ENCODE measurements around the gene NIPA2.

NIPA2 gene

DNA sequence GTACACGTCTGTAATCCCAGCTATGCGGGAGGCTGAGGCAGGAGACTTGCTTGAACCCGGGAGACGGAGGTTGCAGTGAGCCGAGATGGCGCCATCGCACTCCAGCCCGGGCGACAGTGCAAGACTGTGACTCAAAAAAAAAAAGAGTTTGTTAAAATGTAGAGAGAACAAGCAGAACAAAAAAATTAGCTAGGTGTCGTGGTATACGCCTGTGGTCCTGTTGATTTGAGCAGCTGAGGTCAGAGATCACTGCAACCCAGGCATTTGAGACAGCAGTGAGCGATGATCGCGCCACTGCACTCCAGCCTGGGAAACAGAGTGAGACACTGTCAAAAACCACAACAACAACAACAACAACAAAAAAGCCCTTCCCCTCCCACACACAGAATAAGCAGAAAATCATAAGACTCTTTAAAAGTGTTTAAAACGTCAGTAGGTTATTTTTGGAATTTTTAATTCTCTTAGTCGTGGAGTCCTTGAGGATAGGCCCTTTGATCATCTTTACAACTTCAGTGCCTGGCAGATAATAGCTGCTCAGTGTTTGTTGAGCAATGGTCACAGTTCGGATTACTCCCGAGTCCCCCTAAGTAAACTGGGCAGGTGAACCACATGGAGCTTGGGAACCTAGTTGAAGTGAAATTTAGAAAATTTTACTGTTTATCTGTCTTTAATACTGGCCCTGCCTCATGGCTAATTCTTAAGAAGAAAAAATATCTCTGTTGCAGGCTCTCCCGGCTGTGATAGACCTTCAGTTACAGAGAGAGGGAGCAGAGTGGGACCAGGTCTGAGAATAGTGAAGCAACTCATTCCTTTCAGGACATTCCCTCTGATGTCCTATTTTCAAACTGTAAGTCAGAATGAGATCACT lies 6.2 kb downstream of the NIPA2 start:
- no peak for DNase-seq

DNA sequence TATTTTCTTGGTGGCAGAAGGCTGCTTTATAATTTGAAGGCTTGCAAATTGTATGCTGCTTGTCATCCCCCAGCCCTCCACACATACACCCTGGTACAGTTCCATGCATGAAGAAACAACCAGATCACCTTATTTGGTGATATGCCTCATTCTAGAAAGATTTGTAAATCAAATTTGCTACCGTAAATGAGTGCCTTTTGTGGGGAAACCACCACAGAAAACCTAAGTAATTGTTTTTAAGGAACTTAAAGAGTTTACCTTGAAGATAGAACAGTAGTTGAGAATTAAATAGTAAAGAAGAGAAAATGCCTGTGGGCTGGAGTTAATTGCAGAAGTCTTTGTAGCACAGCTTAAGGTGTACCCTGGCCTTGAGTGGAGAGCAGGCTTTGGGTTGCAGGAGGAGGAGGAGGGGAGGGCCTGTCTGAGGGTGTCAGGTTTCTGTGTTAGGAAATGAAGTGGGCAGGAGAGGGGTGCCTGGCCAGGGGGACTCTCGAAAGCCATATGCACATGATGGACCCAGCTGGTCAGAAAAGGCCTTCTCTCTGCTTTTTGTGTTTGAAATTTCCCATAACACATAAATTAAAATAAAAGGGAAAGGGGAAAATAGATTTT lies 6.9 kb downstream of the NIPA2 start:
- no peak for DNase-seq

DNA sequence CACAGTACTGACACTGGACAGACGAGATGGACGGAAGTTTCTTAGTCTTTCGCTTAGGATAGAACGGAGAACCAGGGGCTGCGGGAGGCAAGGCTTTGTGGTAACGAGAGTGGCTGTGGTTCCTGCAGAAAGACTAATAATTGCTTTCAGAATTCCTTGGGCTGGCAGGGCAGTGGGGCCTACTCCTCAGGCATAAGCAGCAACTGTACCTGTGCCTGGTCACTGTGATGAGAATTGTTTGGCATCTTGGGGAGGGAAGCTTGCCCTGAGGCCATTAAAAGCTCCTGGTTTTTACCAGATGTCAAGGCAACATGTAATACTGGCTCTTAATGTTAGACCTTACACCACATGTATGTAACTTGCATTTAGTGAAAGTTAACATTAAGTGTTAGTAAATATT lies 7.6 kb downstream of the NIPA2 start:
- DNase-seq: no peak

DNA sequence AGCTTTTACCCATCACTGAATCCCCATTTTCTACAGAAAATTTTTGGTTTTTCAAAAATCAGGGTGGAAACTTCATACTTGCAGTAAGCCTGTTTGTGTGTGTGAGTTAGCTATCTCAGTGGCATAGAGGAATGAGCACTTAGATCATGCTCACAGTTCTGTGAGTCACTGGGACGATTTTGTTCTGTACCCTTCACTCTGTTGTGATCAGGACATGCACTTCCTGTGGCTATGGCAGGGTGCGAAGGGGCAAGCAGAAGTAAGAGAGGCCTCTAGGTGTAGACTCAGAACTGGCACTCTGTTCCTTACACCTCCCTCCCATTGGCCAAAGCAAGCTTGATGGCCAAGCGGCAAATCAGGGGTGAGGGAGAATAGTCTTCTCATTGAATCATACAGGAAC lies 11.6 kb downstream of the NIPA2 start:
- DNase-seq: no peak

DNA sequence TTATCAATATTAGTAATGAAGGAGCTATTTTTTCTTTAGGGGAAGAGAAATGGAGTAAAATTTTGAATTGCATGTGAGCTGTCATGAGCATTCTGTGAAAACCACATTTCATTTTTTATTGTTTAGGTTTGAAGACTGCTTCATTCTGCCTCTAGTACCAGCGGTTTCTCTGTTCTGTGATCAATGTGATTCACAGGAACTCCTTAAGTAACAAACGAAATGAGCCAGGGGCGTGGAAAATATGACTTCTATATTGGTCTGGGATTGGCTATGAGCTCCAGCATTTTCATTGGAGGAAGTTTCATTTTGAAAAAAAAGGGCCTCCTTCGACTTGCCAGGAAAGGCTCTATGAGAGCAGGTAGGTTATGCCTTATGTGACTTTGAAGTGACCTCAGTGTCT lies 13.0 kb downstream of the NIPA2 start:
- DNase-seq: no peak

DNA sequence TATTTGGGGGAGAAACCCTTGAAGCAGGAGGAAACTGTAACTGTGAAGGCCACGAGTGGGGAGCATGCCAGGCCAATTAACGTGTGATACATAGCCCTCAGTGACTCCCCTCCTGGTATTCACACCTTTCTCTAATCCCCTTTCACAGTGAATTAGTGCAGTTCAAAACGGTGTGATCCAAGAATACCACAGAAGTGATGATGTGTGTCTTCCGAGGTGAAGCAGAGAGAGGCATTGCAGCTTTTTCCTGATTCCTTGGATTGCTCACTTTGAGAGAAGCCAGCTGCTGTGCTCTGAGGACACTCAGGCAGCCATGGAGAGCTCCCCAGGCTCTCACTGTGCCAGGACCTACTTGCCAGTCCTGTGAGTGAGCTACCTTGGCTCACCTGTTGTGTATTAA lies 17.3 kb downstream of the NIPA2 start:
- DNase-seq: no peak

DNA sequence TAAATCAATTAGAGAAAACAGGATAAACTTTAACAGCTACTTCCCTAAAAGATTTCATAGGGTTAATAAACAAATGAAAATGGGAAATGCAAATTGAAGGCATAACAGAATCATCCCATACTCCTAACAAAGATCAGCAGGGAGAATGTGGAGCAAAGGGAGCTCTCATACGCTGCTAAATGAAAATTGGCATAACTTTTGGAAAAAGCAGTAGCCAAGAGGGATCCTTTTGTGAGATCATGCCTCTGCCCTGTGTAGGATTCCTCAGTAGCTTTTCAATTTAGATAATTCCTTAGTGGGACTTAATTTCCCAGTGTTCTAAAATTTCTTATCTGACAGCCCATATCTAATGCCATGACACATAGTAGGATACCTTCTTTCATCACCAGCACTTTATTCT lies 18.2 kb downstream of the NIPA2 start:
- no peak for DNase-seq

DNA sequence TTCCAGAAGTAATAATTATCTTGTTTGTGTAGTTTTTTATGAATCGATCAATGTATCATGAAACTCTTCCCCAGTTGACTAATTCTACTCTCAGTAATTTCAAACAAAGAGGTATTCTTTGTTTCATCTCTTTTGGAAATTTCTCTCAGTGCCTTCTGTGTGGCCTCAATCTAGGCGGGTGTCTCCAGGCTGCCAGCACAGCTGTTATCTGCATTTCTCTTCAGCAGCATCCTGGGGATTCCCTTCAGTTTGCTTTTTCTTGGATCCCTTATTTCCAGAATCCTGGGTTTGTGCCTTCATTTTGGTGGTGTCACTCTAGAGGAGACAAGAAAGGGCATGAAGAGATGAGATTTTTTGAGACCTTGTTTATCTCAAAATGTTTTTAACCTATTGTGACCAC lies 22.7 kb downstream of the NIPA2 start:
- no peak for DNase-seq

DNA sequence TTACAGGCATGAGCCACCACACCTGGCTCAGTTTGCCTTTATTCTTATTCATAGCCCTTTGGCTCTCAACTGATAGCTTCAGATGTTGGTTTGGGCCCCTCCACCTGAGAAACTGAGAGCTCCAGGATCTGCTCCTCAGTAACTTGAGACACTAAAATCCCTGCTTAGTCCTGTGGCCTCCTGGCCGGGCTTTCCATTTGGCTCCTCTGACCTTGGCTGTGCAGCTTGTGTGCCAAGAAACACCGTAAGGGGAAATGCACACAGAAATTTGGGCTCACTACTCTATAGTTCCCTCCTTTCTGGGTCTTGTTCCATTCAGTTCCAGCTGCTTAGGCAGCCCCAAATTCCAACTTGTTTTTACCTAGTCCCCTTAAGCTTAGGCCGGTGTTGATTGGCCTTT lies 24.9 kb downstream of the NIPA2 start:
- DNase-seq: no peak

DNA sequence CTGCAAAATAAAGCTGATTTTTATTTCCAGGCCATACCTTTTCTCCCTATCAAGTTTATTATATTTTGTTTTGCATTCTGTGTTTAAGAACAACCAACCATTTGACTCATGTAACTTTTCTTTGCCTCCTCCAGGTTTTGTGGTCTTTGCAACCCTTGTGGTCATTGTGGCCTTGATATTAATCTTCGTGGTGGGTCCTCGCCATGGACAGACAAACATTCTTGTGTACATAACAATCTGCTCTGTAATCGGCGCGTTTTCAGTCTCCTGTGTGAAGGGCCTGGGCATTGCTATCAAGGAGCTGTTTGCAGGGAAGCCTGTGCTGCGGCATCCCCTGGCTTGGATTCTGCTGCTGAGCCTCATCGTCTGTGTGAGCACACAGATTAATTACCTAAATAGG lies 27.6 kb downstream of the NIPA2 start:
- DNase-seq: no peak

DNA sequence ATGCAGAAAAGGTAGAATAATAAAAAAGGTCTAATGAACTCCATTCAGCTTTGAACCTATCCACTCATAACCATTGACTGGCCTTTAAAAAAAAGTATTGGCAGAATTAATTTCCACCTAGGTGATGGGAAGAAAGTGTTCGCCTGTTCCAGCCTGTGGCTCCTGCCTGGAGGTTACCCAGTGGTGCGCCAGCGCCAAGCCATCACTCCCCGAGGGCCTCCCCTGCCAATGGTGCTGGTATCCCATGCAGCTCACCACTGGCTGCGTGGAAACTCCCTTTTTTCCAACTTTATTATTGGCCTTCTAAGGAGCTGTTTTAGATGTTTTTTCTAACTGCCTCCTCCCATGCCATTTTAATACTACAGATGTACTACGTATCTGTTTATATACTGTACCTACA lies 29.4 kb downstream of the NIPA2 start:
- DNase-seq: no peak

DNA sequence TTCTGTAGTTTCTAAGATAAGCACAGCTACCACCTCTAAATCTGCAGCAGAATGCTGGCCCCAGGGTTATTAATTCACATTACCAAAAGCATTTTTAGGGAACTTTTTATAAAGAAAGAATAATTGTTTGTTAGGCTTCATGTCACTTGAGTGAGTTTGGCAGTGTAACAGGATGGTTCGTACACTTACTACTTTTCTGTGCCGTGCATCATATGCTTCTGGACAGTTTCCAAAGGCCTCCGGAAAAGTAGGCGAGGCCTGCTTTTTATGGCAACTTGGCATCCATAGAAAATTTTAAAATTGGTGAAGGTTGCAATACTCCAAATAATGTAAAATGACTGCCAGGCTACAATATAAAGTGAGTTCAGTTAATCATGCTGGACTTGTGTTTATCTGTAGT lies 30.0 kb downstream of the NIPA2 start:
- DNase-seq: no peak

DNA sequence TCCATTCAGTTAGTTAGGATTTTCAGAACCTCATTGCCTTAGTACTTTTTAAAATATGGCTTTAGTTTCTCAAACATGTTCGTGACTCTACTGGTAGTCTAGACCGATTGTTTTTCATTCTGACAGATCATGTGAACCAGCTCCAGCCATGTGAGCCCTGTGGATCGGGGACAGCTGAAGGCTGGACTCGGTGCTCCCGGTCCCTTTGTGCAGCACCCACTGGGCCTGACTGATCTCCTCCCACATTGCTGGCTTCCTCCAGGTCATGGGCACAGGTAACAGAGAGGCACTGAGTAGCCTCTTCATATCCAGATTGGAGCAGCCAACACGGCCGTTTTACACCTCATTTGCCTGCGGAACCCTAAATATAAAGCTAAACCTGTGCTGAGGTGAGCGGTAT lies 30.5 kb downstream of the NIPA2 start:
- DNase-seq: no peak

DNA sequence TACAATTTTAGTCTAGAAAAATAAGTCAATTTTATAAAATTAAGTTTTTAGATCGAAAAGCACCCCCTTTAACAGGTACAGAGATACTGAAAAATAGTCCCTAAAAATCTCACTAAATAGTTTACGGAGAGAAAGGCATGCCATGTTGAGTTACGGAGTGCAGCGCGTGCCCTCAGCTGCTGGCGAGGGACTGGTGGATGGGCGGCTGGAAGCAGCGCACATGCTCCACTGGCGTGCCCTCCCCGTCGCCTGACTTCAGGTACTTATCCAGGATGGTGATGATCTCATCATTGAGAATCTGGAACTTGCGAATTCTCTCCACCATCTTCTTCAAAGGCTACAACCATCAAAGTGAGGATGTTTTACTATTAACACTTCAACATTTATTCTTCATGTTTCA lies 31.4 kb downstream of the NIPA2 start:
- no peak for DNase-seq

DNA sequence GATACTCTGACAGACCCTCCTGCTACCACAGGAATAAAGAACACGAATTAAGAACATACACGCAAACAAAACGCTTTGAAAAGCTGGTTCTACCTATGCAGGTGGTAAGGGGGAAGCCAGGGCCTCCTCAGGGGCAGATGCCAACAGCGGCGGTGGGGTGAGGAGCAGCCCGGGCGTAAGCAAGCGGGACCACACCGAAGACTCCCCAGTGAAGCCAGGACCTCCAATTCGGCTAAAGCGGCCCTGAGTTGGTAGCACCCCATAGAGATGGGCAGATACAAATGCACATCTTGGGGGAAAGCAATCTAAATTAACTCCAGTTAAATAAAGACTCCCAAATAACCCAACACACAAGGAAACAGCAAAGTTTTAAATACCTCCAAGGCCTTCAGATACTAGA lies 32.4 kb downstream of the NIPA2 start:
- no peak for DNase-seq

DNA sequence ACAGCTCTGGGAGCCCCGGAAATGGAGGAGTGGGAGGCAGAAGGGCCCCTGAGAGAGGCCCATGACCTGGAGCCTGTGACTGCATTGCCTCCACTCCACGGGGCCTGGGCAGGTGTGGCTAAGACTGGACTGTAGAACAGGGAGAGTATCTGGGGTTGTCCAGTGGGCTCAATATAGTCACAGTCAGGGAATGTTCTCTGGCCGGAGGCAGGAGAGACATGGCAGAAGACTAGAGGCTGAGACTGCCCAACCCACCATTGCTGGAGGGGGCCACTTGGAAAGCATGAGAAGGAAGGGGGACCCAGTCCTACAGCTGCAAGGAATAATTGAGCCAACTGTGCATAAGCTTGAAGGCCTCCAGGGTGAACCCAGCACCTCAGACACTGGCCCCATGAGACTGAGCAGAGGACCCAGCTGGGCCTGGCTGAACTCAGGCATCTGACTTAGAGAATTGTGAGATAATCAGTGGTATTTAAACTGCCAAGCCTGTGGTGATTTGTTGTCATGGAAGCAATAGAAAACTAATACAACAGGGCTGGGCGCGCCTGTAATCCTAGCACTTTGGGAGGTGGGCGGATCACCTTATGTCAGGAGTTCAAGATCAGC lies 33.1 kb downstream of the NIPA2 start:
- no peak for DNase-seq

DNA sequence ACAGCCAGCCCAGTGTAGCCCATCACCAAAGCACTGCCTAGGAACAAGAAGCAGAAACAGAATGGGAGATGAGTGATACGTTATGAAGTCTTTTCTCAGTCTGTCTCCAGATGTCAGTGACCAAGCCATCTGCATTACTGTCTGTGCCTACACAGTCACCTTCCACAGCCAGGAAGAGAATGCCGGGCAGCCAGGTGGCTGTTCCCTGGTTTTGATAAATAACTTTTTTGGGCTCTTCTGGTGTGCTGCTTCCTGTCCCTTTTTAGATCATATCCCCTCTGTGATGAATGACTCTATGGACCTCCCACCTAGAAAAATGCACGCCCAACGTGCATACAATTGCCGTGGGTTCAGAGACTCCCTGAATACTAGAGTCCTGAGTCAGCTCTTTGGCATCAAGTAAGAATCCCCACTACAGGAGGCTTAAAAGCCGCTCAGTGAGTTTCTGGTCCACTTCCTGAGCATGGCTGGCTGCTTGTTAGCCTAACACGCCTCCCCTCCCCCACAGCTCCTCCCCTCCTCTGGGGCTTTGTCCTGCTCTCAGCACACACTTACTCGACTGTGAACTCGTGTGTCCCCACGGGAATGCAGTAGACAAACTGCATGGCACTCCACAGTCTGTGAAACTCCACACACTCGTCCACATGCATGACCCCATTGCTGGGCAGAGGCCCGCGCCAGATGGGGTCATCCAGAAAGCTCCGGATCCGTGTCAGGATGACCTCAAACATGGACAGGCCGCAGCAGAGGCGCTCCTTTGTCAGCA lies 34.7 kb downstream of the NIPA2 start:
- no peak for DNase-seq

DNA sequence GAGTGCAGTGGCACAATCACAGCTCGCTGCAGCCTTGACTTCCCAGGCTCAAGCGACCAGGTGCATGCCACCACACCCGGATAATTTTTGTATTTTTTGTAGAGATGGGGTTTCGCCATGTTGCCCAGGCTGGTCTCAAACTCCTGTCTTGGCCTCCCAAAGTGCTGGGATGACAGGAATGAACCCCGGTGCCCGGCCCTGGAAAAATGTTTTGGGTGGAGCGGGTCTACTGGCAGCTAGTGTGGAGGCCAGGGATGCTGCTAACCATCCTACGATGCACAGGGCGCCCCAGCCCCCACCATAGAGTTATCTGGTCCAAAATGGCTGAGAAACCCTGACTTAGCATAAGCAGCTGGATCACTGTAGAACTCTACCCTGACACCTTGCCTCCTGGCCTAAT lies 35.4 kb downstream of the NIPA2 start:
- DNase-seq: no peak

DNA sequence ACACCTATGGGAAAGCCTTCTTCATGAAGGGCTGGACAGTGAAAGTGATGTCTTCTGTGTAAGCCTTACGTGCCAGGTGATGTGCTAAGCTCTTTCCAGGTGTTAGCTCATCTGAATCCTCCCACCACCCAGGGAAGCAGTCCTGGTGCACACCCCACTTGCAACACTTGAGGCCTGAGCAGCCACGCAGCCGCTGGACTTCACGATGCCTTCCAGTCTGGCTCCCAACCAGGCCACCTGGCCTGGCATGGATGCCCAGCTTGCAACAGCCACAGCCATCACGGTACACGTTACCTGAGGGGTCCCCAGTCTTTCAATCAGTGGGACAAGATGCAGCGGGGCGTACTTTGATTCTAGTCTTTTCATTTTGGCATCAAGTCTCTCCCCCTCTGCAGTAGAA lies 35.8 kb downstream of the NIPA2 start:
- DNase-seq: no peak

DNA sequence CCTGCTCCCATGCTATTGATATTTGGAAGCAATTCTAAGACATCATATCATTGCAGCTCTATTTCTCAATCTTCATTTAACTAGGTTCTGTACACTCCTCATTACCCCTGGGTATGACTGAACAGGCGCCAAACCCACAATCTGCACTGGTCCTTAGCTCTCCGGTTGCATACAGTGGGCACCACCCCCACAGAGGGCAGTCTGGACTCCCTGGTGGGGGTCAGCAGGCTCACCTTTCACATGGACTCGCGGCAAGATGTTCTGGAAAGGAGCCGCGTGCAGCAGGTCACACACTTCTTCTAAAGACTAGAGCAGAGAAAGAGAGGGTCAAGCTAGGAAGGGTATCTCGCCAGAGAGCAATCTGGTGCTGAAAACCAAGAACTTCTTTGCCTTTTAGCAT lies 36.5 kb downstream of the NIPA2 start:
- DNase-seq: no peak

DNA sequence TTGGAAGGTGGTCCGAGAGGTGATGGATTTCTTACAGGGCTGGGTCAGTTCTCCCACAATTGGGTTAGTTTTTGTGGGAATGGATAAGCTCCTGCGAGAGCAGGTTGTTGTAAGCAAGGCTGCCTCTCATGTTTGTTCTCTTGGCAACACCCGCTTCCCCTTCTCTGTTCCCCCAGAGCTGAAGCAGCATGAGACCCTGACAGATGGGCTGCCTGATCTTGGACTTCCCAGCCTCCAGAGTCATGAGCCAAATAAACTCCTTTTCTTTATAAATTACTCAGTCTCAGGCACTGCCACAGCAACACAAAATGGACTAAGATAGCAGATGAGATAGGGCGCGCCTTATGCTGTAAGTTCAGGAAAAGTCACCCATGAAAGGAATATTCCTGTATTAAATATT lies 38.7 kb downstream of the NIPA2 start:
- DNase-seq: no peak

DNA sequence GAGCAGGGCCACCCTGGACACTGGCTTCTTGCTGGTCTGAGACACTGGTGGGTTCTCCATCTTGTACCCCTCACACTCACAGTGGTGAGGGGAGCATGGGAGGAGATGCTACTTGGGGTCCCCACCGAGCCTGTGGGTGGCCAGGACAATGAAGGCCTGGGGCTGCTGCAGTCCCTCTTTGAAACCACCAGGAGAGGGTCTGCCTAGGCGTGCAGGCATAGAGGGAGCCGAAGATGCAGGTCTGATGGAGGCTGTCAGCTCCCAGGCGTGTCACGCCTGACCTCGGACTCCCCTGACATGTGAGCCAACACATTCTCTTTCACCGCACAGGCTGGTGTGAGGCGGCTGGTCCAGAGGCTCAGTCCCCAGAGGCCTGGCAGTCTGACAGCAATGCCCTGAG lies 39.1 kb downstream of the NIPA2 start:
- no peak for DNase-seq

DNA sequence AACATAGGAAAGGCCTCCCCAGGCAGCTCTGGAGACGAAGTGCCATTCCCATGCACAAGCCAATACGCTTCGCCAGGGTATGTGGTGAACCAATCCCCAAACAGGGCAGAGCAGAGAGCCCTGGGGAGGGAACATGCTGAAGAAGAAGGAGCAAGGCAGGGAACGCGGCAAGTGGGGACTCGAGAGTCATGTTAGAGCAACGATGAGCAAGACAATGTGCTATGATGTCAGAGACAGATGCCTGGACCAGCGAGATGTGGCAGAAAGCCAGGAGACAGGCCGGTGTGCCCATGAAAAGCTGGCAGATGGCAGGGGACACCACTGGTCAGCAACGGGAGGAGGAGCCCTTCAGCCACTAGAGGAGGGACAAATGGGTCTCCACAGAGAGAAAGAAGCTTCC lies 39.6 kb downstream of the NIPA2 start:
- no peak for DNase-seq
